Raji (cell line): ENCODE data around the gene SPINK5.

Experiments used
- POLR2A ChIP-seq: IDR thresholded peaks from 2 replicates; pipeline ENCODE4 v1.6.1; 2011; ENCODE audit warnings: low read depth, low read length, control low read depth; ENCODE audit not compliant: insufficient read depth

The SPINK5 gene

DNA sequence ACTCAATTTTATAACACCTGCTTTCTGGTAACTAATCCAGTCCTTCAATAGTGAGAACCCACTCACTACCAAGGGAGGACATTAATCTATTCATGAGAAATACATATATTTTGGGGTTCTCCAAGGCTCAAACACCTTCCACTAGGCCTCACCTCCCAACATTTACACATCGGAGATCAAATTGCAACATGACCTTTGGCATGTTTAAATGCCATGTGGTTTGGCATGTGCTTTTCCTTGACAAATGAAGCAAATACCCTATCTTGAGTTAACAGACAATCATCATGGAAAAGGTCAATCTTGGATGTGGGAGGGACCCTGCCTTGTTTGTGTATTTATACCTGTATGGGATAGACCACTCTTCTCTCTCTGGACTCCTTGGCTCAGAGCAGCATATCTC lies 82.7 kb downstream of the SPINK5 start:
- no peak for TF ChIP-seq POLR2A

DNA sequence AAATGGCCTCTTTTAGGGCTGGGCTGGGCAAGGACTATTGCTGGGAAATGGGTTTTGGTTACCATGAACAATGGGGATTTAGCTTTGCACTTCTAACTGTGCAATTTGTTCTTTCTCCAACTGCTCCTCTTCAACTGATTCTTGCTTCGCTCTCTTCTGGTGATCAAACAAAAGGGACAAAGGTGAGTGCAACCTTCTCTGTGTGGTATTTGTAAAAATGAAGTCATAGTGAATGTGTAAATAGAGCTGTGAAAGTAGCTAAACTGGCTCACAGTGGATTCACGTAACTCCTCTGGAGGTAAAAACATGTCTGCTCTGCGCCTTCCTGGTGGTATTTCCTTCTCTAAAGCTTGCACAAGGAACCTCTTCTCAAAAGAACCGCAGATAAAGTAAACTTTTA lies 83.6 kb downstream of the SPINK5 start:
- no peak for TF ChIP-seq POLR2A

DNA sequence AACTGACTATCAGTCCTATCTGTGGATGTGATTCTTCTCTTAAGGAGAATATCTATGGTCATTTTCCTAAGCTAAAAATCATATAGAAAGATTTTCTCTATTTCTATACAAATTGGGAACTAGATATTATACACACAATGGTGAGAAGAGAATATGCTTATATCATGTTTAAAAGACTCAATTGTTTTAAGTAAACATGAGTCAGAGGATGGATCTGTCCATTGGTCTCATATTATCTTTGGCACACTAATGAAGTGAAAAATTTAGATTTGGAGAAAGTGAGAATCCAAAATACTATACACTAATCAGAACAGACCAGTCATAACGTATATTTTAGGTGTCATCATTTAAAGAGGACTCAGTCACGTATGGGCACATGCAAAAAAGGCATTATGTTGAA lies 88.1 kb downstream of the SPINK5 start:
- no peak for TF ChIP-seq POLR2A

DNA sequence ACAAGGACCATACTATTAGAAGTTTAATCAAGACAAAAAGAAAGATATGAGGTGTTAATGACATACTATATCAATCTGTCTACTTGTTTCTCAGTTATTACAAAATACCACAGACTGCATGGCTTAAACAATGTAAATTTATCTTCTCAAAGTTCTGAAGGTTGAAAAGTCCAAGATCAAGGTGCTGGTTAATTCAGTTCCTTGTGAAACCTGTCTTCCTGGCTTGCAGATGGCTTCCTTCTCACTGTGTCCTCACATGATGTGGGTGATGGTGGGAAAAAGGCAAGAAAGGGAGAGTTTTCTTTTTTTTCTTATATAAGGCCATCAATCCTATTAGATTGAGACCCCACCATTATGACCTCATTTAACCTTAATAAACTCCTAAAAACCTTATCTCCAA lies 89.0 kb downstream of the SPINK5 start:
- TF ChIP-seq POLR2A, result no peak

DNA sequence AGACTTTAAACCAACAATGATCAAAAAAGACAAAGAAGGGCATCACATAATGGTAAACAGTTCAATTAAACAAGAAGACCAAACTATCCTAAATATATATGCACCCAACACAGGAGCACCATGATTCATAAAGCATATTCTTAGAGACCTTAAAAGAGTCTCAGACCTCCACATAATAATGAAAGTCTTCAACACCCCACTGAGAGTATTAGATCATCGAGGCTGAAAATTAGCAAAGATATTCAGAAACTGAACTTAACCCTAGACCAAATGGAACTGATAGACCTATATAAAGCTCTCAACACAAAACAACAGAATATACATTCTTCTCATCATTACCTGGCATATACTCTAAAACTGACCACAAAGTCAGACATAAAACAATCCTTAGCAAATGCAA lies 92.8 kb downstream of the SPINK5 start:
- no peak for TF ChIP-seq POLR2A

DNA sequence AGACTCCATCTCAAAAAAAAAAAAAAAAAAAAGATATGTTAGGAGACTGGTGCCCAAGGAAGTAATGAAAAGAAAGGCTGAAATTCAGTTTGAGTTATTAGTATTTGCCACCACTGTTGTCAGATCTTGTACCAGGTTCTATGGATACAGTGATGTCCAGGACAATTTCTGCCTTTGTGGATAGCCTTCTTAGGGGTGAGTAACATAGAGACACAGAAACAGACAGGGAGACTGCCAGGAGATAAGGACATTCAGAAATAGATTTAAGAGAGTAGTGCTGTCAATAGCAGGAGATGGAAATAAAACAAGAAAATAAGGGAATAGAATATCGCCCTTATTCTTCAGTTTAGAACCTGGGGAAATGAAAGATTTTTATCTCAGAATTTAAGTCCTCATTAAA lies 98.3 kb downstream of the SPINK5 start:
- no peak for TF ChIP-seq POLR2A

DNA sequence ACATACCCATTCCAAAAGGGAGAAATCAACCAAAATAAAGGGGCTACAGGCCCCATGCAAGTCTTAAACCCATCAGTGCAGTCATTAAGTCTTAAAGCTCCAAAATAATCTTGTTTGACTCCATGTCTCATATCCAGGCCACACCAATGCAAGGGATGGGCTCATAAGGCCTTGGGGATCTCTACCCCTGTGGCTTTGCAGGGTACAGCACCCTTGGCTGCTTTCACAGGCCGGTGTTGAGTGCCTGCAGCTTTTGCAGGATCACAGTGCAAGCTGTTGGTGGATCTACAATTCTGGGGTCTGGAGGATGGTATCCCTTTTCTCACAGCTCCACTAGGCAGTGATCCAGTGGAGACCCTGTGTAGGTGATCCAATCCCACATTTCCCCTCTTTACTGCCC lies 99.6 kb downstream of the SPINK5 start:
- no peak for TF ChIP-seq POLR2A

DNA sequence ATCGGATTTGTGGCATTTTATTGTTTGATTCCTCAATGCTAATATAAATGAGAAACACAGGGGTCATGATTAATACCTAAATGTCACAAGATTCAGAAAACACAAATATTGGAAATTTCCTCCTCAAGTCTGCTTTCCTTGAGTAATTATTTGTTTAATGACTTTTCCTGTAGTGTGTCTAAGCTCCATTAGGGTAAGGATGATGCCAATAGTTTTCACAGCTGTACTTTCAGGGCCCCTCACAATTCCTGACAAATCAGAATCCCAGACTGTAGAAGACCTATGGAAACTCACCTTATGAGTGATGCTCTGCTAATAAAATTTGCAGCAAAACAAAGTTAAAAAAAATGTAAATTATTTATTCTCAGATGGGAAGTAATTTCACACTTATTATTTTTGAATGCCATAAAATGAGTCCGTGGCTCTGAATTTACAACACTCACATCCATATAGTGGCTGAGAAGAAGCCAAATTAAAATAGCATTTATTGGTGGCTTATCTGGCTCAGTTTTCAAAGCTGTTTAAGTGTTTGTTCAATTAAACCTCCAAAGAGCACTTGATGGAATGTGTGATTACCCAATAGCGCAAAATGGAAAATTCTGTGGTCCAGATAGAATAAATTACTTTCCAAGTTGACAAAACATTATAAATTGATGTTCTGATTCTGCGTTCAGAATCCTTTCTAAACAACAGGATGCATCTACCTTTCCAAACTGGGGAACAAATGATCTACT lies 102.9 kb downstream of the SPINK5 start:
- no peak for TF ChIP-seq POLR2A

DNA sequence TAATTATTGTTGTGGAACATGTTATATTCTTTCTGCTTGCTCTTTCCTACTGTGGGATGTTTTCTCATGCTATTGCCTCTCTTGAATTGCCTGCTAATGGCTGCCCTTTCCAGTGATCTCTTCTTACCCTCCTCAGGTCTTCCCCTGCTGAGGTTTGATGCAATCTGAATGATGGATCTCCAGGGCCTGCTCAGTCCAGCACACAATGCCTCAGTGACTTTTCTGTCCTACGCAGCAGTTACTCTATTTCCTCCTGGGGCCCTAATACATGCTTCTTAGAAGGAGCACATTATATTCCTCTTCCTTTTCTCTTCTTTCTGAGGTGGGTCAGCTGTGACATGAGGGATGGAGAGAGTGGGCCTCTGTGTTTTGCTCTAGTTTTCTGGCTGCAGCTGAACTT lies 104.5 kb downstream of the SPINK5 start, which contains the start of gene SPINK14:
TSS of gene SPINK14 (plus strand) at position 301 of the 400 bp plus-strand sequence. CDS start 1,187 bp downstream, outside the sequence.
- TF ChIP-seq POLR2A, result no peak

DNA sequence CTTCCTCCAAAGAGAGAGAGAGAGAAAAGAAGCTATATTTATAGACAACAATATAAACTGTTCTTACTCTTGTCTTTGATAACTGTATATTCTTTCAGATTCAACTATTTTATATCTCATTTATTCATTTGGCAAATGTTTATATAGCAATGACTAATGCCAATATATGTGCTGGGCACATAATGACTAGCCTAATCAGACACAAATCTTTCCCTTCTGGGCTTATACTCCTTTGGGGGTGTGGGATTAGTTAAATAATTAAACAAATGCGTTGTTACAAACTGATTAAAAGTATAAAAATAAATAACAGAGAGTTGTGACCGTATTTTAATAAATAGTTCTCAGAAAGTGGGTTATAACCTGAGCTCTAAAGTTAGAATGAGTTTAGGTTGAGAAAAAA lies 108.6 kb downstream of the SPINK5 start:
- no peak for TF ChIP-seq POLR2A

DNA sequence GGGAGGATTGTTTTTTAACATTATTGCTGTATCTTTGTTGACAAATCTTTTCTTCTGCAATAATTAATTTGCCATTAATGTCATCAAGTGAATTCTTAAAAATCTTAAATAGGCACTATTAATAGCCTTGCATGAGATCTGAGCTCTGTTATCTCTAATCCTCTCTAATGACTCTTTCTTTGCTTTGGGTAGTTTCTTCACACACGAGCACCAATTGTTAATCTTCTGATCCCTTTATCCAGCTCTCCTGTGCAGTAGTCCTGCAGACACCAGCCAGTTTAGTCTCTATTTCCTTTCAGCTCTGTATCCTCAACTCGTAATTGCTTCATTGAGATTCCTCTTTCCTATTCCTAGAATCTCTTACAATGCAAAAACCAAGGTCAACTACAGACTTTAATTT lies 112.7 kb downstream of the SPINK5 start:
- TF ChIP-seq POLR2A, result no peak

DNA sequence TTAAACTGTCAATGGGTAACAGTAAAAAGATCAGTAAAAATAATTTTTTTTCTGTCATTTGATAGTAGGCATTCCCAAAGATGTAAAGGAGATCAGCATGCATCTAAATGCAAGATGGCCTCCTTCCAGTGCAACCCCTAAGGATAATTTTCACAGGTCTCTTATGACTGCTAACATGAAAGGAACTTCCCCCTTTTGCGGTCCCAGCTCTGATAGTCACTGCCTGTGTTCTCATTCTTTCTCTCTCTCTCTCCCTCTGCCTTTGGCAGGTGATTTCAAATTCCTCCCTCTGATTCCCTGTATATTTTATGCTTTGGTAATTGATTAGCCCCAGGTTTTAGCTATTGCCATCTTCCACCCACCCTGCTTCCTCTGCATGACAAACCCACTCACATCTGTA lies 113.4 kb downstream of the SPINK5 start:
- TF ChIP-seq POLR2A, result no peak

DNA sequence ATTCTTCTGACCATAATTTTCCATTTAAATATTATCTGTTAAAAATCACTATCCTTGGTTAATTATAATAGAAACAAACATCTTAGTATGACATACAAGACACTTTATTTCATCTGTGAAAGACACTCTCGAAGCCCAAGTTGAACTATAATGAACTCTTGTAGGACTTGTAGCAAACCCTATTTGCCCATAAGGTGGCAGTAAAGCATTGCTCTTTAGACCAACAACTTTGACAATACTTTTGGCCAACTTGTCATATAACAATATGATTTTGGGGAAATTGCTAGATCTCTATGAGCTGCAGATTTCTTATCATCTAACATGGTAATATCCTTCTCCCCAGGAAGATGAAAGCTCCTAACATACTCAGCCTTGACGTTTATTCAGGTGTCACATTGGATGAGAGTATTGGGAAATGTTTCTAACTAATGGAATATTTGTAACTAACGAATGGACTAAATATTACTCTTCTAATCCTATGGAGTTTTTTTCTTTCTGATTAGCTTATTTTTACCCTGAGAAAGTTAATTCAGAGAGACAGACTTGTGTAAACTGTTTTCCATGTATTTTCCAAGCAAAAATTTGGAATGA lies 115.5 kb downstream of the SPINK5 start:
- no peak for TF ChIP-seq POLR2A

DNA sequence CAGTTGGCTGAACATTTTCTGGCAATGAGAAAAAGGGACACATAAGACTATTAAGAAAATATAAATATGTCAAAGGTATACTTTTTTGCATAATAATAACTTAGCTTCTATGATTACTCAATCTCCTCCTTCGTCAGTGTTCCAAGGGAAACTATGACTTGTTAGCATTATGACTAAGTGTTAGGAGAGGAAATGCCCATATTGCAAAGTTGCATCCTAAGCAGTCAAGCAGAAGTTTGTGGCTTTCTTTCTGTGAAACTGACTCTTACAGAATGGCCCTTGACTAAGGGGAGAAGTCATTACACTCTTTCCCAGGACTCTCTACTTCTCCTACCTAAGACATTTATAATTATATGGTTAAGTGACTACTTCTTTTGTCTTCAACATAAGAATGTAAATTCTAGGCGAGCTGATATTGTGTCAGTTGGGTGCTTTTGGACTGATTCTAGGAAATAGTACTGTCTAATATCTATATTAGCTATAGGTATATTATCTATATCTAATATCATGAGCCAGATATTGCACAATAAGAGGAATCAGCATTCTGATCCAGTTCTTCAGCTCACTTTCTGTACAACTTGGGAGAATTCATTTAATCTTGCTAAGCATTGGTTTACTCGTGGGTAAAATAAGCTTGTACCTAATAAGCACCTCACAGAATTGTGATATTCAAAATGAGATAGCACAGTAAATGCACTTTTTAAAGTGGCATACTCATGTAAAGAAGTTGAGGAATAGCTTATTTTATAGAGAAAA lies 122.6 kb downstream of the SPINK5 start:
- no peak for TF ChIP-seq POLR2A
